ENCODE measurements around the gene FAM9C.

Gene FAM9C

DNA sequence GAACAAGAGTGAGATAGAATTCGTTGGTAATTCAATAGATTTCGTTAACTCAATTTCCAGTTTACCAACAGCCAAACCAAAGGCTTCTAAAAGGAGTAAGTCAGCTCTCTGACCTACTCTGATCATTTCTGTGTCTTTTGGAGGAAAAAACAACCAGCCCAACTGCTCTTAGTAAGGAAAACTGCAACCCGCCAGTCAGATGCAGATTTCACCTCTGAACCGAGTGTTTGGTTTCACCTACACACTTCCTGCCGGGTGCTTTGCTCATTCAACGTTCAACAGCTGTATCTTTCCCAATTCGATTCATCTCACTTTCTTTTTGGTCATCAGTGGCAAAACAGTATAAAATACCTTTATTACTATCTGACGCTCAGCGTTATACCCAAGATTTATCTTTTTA is 45.0 kb downstream of the FAM9C start:
- TF ChIP-seq, protein P1, sequence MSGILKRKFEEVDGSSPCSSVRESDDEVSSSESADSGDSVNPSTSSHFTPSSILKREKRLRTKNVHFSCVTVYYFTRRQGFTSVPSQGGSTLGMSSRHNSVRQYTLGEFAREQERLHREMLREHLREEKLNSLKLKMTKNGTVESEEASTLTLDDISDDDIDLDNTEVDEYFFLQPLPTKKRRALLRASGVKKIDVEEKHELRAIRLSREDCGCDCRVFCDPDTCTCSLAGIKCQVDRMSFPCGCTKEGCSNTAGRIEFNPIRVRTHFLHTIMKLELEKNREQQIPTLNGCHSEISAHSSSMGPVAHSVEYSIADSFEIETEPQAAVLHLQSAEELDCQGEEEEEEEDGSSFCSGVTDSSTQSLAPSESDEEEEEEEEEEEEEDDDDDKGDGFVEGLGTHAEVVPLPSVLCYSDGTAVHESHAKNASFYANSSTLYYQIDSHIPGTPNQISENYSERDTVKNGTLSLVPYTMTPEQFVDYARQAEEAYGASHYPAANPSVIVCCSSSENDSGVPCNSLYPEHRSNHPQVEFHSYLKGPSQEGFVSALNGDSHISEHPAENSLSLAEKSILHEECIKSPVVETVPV (CRISPR knock-in tag; IDR thresholded peaks at IDR 0.05) = no peak
- TF ChIP-seq CSDC2 (CRISPR knock-in tag; IDR thresholded peaks at IDR 0.05) (no peak), ZNF565 (CRISPR knock-in tag; conservative IDR thresholded peaks at IDR 0.05; ENCODE audit: low read depth) (no peak), SNAI2 (CRISPR knock-in tag; IDR thresholded peaks at IDR 0.05) (no peak), ZNF70 (CRISPR knock-in tag; IDR thresholded peaks at IDR 0.05) (no peak), PPARA (CRISPR knock-in tag; IDR thresholded peaks at IDR 0.05; ENCODE audit: borderline replicate concordance) (no peak), TCF4 (CRISPR knock-in tag; IDR thresholded peaks at IDR 0.05; ENCODE audit: borderline replicate concordance) (no peak), GLIS3 (CRISPR knock-in tag; IDR thresholded peaks at IDR 0.05) (no peak), ZFP30 (CRISPR knock-in tag; IDR thresholded peaks at IDR 0.05) (no peak), ARNTL (CRISPR knock-in tag; IDR thresholded peaks at IDR 0.05; ENCODE audit: borderline replicate concordance, low read depth) (no peak)
- TF ChIP-seq, protein P2, sequence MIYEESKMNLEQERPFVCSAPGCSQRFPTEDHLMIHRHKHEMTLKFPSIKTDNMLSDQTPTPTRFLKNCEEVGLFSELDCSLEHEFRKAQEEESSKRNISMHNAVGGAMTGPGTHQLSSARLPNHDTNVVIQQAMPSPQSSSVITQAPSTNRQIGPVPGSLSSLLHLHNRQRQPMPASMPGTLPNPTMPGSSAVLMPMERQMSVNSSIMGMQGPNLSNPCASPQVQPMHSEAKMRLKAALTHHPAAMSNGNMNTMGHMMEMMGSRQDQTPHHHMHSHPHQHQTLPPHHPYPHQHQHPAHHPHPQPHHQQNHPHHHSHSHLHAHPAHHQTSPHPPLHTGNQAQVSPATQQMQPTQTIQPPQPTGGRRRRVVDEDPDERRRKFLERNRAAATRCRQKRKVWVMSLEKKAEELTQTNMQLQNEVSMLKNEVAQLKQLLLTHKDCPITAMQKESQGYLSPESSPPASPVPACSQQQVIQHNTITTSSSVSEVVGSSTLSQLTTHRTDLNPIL (CRISPR knock-in tag; IDR thresholded peaks at IDR 0.05; ENCODE audit: low read depth) = no peak
- no peak for ATAC-seq

DNA sequence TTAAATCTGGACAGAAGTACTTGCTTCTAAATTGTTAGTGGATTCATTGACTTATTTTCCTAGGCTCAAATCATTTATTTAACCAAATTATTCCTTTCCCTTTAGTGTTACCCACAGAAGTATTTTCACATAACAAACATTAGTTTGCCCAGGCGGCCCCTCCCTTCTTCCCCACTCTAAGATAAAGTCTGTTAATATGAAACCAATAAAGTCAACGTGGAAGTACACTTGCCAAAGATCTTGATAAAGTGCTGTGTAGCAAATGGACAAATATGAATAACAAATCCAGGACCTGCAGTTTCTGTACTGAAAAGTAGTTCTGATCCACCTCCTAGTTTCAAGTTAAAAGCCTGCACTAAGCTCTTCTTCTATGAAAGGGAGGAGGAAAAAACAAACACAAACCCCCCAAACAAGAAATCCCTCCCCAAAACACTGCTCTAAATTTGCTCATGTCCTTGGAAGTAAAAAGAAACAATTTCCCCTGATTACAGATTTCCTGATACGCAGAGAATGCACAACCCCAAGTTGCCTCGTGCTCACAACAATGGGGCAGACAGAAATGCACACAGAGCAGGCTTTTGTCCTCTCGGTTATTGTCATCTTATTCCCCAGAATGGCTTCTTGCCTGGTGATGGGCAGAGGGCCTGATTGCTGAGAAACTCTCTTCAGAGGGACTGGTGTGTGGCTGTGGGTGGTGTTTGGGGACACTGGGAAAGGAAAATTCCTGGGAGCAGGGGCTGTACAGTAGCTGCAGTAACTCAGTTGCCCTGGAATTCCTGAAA is 46.3 kb downstream of the FAM9C start:
- peak; percentile 49 for ATAC-seq
- TF ChIP-seq, protein P3, sequence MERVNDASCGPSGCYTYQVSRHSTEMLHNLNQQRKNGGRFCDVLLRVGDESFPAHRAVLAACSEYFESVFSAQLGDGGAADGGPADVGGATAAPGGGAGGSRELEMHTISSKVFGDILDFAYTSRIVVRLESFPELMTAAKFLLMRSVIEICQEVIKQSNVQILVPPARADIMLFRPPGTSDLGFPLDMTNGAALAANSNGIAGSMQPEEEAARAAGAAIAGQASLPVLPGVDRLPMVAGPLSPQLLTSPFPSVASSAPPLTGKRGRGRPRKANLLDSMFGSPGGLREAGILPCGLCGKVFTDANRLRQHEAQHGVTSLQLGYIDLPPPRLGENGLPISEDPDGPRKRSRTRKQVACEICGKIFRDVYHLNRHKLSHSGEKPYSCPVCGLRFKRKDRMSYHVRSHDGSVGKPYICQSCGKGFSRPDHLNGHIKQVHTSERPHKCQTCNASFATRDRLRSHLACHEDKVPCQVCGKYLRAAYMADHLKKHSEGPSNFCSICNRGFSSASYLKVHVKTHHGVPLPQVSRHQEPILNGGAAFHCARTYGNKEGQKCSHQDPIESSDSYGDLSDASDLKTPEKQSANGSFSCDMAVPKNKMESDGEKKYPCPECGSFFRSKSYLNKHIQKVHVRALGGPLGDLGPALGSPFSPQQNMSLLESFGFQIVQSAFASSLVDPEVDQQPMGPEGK (CRISPR knock-in tag; IDR thresholded peaks at IDR 0.05; ENCODE audit: borderline replicate concordance) = no peak
- TF ChIP-seq PPARA (CRISPR knock-in tag; IDR thresholded peaks at IDR 0.05; ENCODE audit: borderline replicate concordance) (no peak), GLIS3 (CRISPR knock-in tag; IDR thresholded peaks at IDR 0.05) (no peak), ARNTL (CRISPR knock-in tag; IDR thresholded peaks at IDR 0.05; ENCODE audit: borderline replicate concordance, low read depth) (no peak), OSR1 (CRISPR knock-in tag; IDR thresholded peaks at IDR 0.05) (no peak), ZNF70 (CRISPR knock-in tag; IDR thresholded peaks at IDR 0.05) (no peak), ZNF8 (CRISPR knock-in tag; IDR thresholded peaks at IDR 0.05) (no peak), ZFP30 (CRISPR knock-in tag; IDR thresholded peaks at IDR 0.05) (no peak), BACH2 (CRISPR knock-in tag; IDR thresholded peaks at IDR 0.05; ENCODE audit: borderline replicate concordance) (no peak), CSDC2 (CRISPR knock-in tag; IDR thresholded peaks at IDR 0.05) (no peak), ZFP3 (CRISPR knock-in tag; IDR thresholded peaks at IDR 0.05) (no peak), RARB (CRISPR knock-in tag; IDR thresholded peaks at IDR 0.05) (no peak), ESRRG (CRISPR knock-in tag; IDR thresholded peaks at IDR 0.05) (no peak), ISL1 (CRISPR knock-in tag; IDR thresholded peaks at IDR 0.05) (no peak), SNAI2 (CRISPR knock-in tag; IDR thresholded peaks at IDR 0.05) (no peak)
- TF ChIP-seq, protein P4, sequence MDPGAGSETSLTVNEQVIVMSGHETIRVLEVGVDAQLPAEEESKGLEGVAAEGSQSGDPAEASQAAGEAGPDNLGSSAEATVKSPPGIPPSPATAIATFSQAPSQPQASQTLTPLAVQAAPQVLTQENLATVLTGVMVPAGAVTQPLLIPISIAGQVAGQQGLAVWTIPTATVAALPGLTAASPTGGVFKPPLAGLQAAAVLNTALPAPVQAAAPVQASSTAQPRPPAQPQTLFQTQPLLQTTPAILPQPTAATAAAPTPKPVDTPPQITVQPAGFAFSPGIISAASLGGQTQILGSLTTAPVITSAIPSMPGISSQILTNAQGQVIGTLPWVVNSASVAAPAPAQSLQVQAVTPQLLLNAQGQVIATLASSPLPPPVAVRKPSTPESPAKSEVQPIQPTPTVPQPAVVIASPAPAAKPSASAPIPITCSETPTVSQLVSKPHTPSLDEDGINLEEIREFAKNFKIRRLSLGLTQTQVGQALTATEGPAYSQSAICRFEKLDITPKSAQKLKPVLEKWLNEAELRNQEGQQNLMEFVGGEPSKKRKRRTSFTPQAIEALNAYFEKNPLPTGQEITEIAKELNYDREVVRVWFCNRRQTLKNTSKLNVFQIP (CRISPR knock-in tag; IDR thresholded peaks at IDR 0.05; ENCODE audit: borderline replicate concordance, low read depth) = no peak
- TF ChIP-seq, protein P1 (CRISPR knock-in tag; IDR thresholded peaks at IDR 0.05) = no peak

DNA sequence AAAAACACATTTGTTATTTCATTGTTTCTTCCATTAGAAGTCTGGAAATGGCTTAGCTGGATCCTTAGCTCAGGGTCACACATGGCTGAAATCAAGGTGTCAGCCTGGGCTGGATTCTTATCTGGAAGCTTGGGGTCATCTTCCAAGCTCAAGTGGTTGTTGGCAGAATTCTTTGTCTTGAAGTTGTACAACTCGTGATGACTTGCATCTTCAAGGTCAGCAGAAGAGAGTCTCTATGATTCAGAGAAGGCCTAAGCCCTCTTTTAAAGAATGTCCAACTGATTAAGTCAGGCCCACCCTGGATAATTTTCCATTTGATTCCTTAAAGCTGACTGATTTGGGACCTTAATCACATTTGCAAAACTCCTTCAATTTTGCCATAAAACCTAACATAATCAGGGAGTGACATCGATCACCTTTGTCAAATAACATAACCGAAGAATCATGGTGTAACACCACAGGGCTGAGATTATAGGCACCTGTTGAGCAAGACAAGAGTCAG is 47.4 kb downstream of the FAM9C start:
- no peak for ATAC-seq
- TF ChIP-seq, protein P3 (CRISPR knock-in tag; IDR thresholded peaks at IDR 0.05; ENCODE audit: borderline replicate concordance) = no peak
- TF ChIP-seq ZNF70 (CRISPR knock-in tag; IDR thresholded peaks at IDR 0.05) (no peak), RARB (CRISPR knock-in tag; IDR thresholded peaks at IDR 0.05) (no peak), ZNF8 (CRISPR knock-in tag; IDR thresholded peaks at IDR 0.05) (no peak), OSR1 (CRISPR knock-in tag; IDR thresholded peaks at IDR 0.05) (no peak), ZFP30 (CRISPR knock-in tag; IDR thresholded peaks at IDR 0.05) (no peak), ZC3H10 (CRISPR knock-in tag; IDR thresholded peaks at IDR 0.05) (no peak), TCF4 (CRISPR knock-in tag; IDR thresholded peaks at IDR 0.05; ENCODE audit: borderline replicate concordance) (no peak), ARNTL (CRISPR knock-in tag; IDR thresholded peaks at IDR 0.05; ENCODE audit: borderline replicate concordance, low read depth) (no peak)
- TF ChIP-seq, protein P2 (CRISPR knock-in tag; IDR thresholded peaks at IDR 0.05; ENCODE audit: low read depth) = no peak
- TF ChIP-seq, protein P4 (CRISPR knock-in tag; IDR thresholded peaks at IDR 0.05; ENCODE audit: borderline replicate concordance, low read depth) = no peak
